H9 (cell line): Measurements from ENCODE around the gene PHETA1. TPM values are rescaled to one million over a fixed set of nuclear protein-coding genes. Genes with fewer than 3 reads are reported as not detected.

Experiments
- DNase-seq: peaks from one replicate; pipeline ENCODE4 v3.0.0-alpha.2; 2017
- H2AFZ ChIP-seq: one replicate; pipeline ENCODE4 v1.6.1; 2013; ENCODE audit warnings: mild to moderate bottlenecking, low read length, control low read depth, moderate library complexity
- H2AK5ac ChIP-seq: 2 replicates; pipeline ENCODE4 v1.6.1; 2013; ENCODE audit warnings: low read length, control low read depth, mixed read lengths; ENCODE audit not compliant: insufficient read length
- H2BK120ac ChIP-seq: one replicate; pipeline ENCODE4 v1.6.1; 2013; ENCODE audit warnings: low read depth, mild to moderate bottlenecking, low read length, control low read depth, inconsistent platforms; ENCODE audit not compliant: poor library complexity, severe bottlenecking
- H2BK12ac ChIP-seq: 2 replicates; pipeline ENCODE4 v1.6.1; 2013; ENCODE audit warnings: low read length, control low read depth, mixed read lengths, low read depth; ENCODE audit not compliant: insufficient read length
- H2BK15ac ChIP-seq: 2 replicates; pipeline ENCODE4 v1.6.1; 2013; ENCODE audit warnings: low read depth, low read length, control low read depth
- H2BK20ac ChIP-seq: one replicate; pipeline ENCODE4 v1.6.1; 2013; ENCODE audit warnings: low read depth, mild to moderate bottlenecking, low read length, control low read depth, inconsistent platforms; ENCODE audit not compliant: poor library complexity, severe bottlenecking
- H2BK5ac ChIP-seq: 2 replicates; pipeline ENCODE4 v1.6.1; 2013; ENCODE audit warnings: low read length, control low read depth, mixed read lengths; ENCODE audit not compliant: insufficient read length
- H3K14ac ChIP-seq: 2 replicates; pipeline ENCODE4 v1.6.1; 2013; ENCODE audit warnings: low read length, control low read depth; ENCODE audit not compliant: insufficient read depth
- H3K18ac ChIP-seq: 2 replicates; pipeline ENCODE4 v1.6.1; 2013; ENCODE audit warnings: low read depth, mild to moderate bottlenecking, mixed read lengths, low read length, control low read depth; ENCODE audit not compliant: insufficient read length
- H3K23ac ChIP-seq: 2 replicates; pipeline ENCODE4 v1.6.1; 2013; ENCODE audit warnings: low read length, control low read depth, mixed read lengths, low read depth; ENCODE audit not compliant: insufficient read length
- H3K23me2 ChIP-seq: 2 replicates; pipeline ENCODE4 v1.6.1; 2013; ENCODE audit warnings: low read depth, mild to moderate bottlenecking, mixed read lengths, low read length, control low read depth; ENCODE audit not compliant: insufficient read length, poor library complexity, severe bottlenecking
- H3K27ac ChIP-seq: 2 replicates; pipeline ENCODE4 v1.5.1; 2013; ENCODE audit warnings: low read length, control low read depth, mixed read lengths, low read depth; ENCODE audit not compliant: insufficient read length
- H3K27me3 ChIP-seq: 2 replicates; pipeline ENCODE4 v1.6.1; 2013; ENCODE audit warnings: low read length, control low read depth, inconsistent platforms; ENCODE audit not compliant: insufficient read depth
- H3K4ac ChIP-seq: 2 replicates; pipeline ENCODE4 v1.6.1; 2013; ENCODE audit warnings: low read depth, mild to moderate bottlenecking, control low read depth, inconsistent platforms, low read length, moderate library complexity
- H3K4me1 ChIP-seq: 2 replicates; pipeline ENCODE4 v1.6.1; 2013; ENCODE audit warnings: low read length, control low read depth, inconsistent platforms; ENCODE audit not compliant: insufficient read depth
- H3K4me2 ChIP-seq: 2 replicates; pipeline ENCODE4 v1.6.1; 2013; ENCODE audit warnings: low read length, control low read depth, mixed read lengths; ENCODE audit not compliant: insufficient read length, insufficient read depth
- H3K56ac ChIP-seq: 2 replicates; pipeline ENCODE4 v1.6.1; 2013; ENCODE audit warnings: low read depth, mild to moderate bottlenecking, mixed read lengths, low read length, control low read depth; ENCODE audit not compliant: insufficient read length
- H3K79me1 ChIP-seq: 2 replicates; pipeline ENCODE4 v1.6.1; 2013; ENCODE audit warnings: low read depth, mild to moderate bottlenecking, moderate library complexity, low read length, control low read depth, inconsistent platforms; ENCODE audit not compliant: insufficient read depth, poor library complexity, severe bottlenecking
- H3K79me2 ChIP-seq: 2 replicates; pipeline ENCODE4 v1.6.1; 2013; ENCODE audit warnings: low read length, control low read depth, inconsistent platforms; ENCODE audit not compliant: insufficient read depth
- H3K9ac ChIP-seq: 2 replicates; pipeline ENCODE4 v1.6.1; 2013; ENCODE audit warnings: low read length, control low read depth, mixed read lengths; ENCODE audit not compliant: insufficient read length; ENCODE audit errors: extremely low read depth
- H3K9me3 ChIP-seq: one replicate; pipeline ENCODE4 v1.6.1; 2013; ENCODE audit warnings: low read depth, low read length, inconsistent platforms; ENCODE audit not compliant: control insufficient read depth
- H3T11ph ChIP-seq: one replicate; pipeline ENCODE4 v1.6.1; 2013; ENCODE audit warnings: mild to moderate bottlenecking, low read length, control low read depth, inconsistent platforms
- H4K20me1 ChIP-seq: one replicate; pipeline ENCODE4 v1.6.1; 2013; ENCODE audit not compliant: control insufficient read depth, insufficient read length, insufficient read depth
- H4K5ac ChIP-seq: 2 replicates; pipeline ENCODE4 v1.6.1; 2013; ENCODE audit warnings: low read depth, mild to moderate bottlenecking, mixed read lengths, low read length, control low read depth; ENCODE audit not compliant: insufficient read length
- H4K8ac ChIP-seq: replicated peaks from 2 replicates; pipeline ENCODE4 v1.6.1; 2013; ENCODE audit warnings: low read length, control low read depth, mixed read lengths, low read depth; ENCODE audit not compliant: insufficient read length
- H4K91ac ChIP-seq: 2 replicates; pipeline ENCODE4 v1.6.1; 2013; ENCODE audit warnings: low read depth, mild to moderate bottlenecking, moderate library complexity, mixed read lengths, low read length, control low read depth; ENCODE audit not compliant: insufficient read length
- H3K27ac Mint-ChIP-seq, 3 experiments: 2 replicates in 2 of 3; 3 replicates in 1 of 3; pipeline ENCODE4 v1.8.0; 2020 to 2021; ENCODE audit warnings: mixed read lengths in 3 of 3, mild to moderate bottlenecking in 1 of 3, moderate library complexity in 1 of 3
- H3K27me3 Mint-ChIP-seq: 2 replicates; pipeline ENCODE4 v1.8.0; 2021; ENCODE audit warnings: low read depth, mild to moderate bottlenecking, moderate library complexity, mixed read lengths
- H3K36me3 Mint-ChIP-seq, 3 experiments: 2 replicates in 2 of 3; 3 replicates in 1 of 3; pipeline ENCODE4 v1.8.0; 2020 to 2021; ENCODE audit warnings: low read depth in 3 of 3, mixed read lengths in 3 of 3; ENCODE audit not compliant: insufficient read depth in 1 of 3
- H3K4me1 Mint-ChIP-seq, 2 experiments: 2 replicates each; pipeline ENCODE4 v1.8.0; 2020; ENCODE audit warnings: mixed read lengths in 2 of 2
- H3K4me3 Mint-ChIP-seq, 2 experiments: 2 replicates in 1 of 2; 3 replicates in 1 of 2; pipeline ENCODE4 v1.8.0; 2020 to 2021; ENCODE audit warnings: mild to moderate bottlenecking in 2 of 2, mixed read lengths in 2 of 2, moderate library complexity in 1 of 2
- H3K9me3 Mint-ChIP-seq, 2 experiments: 2 replicates in 1 of 2; 3 replicates in 1 of 2; pipeline ENCODE4 v1.8.0; 2020; ENCODE audit warnings: mild to moderate bottlenecking in 2 of 2, mixed read lengths in 2 of 2, moderate library complexity in 1 of 2
- CTCF ChIP-seq: fragments of 200-600 bp; sonication (generic); conservative IDR thresholded peaks from 3 replicates; pipeline ENCODE4 v1.8.0; 2021; ENCODE audit warnings: antibody characterized with exemption, mild to moderate bottlenecking
- WGBS: extraction: QIAGEN DNeasy Blood & Tissue Kit; methylation state at CpG from one replicate; pipeline ENCODE4 v1.1.7; 2013; ENCODE audit warnings: missing lambda C conversion rate, low lambda C conversion rate, mixed read lengths; ENCODE audit not compliant: insufficient read length; ENCODE audit errors: extremely low coverage; 5-methylcytosine and 5-hydroxymethylcytosine counted together
- total RNA-seq: library from RNA; stranded (reverse); gene quantifications from 2 replicates; pipeline ENCODE4 v1.2.1, GENCODE V29; 2021

The PHETA1 gene
- total RNA-seq, 1 experiment from 2014 or later: 13.1 TPM

- Histone ChIP-seq H3K18ac (no peak overlapping the region), H3K79me1 (no peaks in the 10 kb centered on the region), H2AK5ac (no peak overlapping the region), H3K23ac (no peak overlapping the region), H2BK120ac (no peak overlapping the region), H3K27ac (no peak overlapping the region), H3K14ac (no peak overlapping the region), H2BK15ac (no peak overlapping the region), H4K8ac (no peak overlapping the region), H3K9me3 (no peaks in the 10 kb centered on the region), H2BK5ac (no peak overlapping the region), H4K20me1 (no peaks in the 10 kb centered on the region), H4K91ac (no peak overlapping the region), H4K5ac (no peak overlapping the region), H3T11ph (no peak overlapping the region), H3K79me2 (no peaks in the 10 kb centered on the region), H3K4me2 (no peak overlapping the region), H3K27me3 (no peaks in the 10 kb centered on the region), H3K9ac (no peak overlapping the region), H3K56ac (no peak overlapping the region), H3K4ac (no peak overlapping the region), H3K4me1 (no peaks in the 10 kb centered on the region), H2AFZ (no peak overlapping the region), H3K23me2 (no peaks in the 10 kb centered on the region), H2BK12ac (no peak overlapping the region), H2BK20ac (no peak overlapping the region)
- no peak overlapping the region for H3K4me3 Mint-ChIP-seq
- H3K9me3 Mint-ChIP-seq: no peaks in the 10 kb centered on the region
- H3K27me3 Mint-ChIP-seq: peaks cover 8% of the 10 kb centered on the region
- no CpG with 5 or more reads among the region's 9 CpGs for WGBS
- peak overlapping the region in 2 of 3 experiments; percentile 27 to 82; a peak in 4 of 7 replicates for H3K27ac Mint-ChIP-seq
- DNase-seq: no peak
- peaks cover 0 to 13% of the 10 kb centered on the region in 2 experiments; a peak in 1 of 4 replicates for H3K4me1 Mint-ChIP-seq
- TF ChIP-seq CTCF: no peak
- peaks cover 0 to 5% (median 2%) of the 10 kb centered on the region in 3 experiments; a peak in 4 of 7 replicates for H3K36me3 Mint-ChIP-seq
Observed at GRCh38 chr12:111360325-111360930, 8.5 kb downstream of the PHETA1 start.
